Activated CD4-positive, alpha-beta T cell treated with anti-CD3 and anti-CD28 coated beads, Interleukin-2, amount 10 ng/mL, durations not matched to agents 7 days and 5 days (primary cell): Measurements from ENCODE around the gene RAD51D. TPM values are rescaled to one million over a fixed set of nuclear protein-coding genes. Genes with fewer than 3 reads are reported as not detected.

Experiments used
- CTCF ChIA-PET: fragments of 350-600 bp; sonication (Branson Sonifier 250); formaldehyde crosslinking; loops from one replicate; lab custom pipeline; 2021; ENCODE audit warnings: antibody characterized with exemption; lab: Charles Lee
- POLR2A ChIA-PET: fragments of 350-600 bp; sonication (Branson Sonifier 250); formaldehyde crosslinking; loops from one replicate; lab custom pipeline; 2021; ENCODE audit warnings: antibody characterized with exemption; lab: Charles Lee
- DNase-seq: peaks from one replicate; pipeline ENCODE4 v3.0.0-alpha.2; 2020
- H3K27ac Mint-ChIP-seq: one replicate; pipeline ENCODE4 v1.8.0; 2021; ENCODE audit warnings: mild to moderate bottlenecking, moderate library complexity, mixed read lengths
- H3K27me3 Mint-ChIP-seq: one replicate; pipeline ENCODE4 v1.8.0; 2021; ENCODE audit warnings: mixed read lengths
- H3K36me3 Mint-ChIP-seq: one replicate; pipeline ENCODE4 v1.8.0; 2021; ENCODE audit warnings: low read depth, mixed read lengths
- H3K4me1 Mint-ChIP-seq: one replicate; pipeline ENCODE4 v1.8.0; 2021; ENCODE audit warnings: mixed read lengths
- H3K4me3 Mint-ChIP-seq: one replicate; pipeline ENCODE4 v1.8.0; 2021; ENCODE audit warnings: mild to moderate bottlenecking, moderate library complexity, mixed read lengths
- H3K9me3 Mint-ChIP-seq: one replicate; pipeline ENCODE4 v1.8.0; 2021; ENCODE audit warnings: mixed read lengths
- total RNA-seq, 2 experiments: library from RNA; stranded (reverse); gene quantifications; one replicate each; pipeline ENCODE4 v1.2.3, GENCODE V29; 2021

Gene RAD51D
- total RNA-seq: 10 to 100 TPM; 26.7 to 41.6 TPM

GRCh38 chr17:35119370-35120165 lies at the start of gene RAD51D:
Gene RAD51D, minus strand, starts transcription at chr17:35119860. Its CDS starts 247 bp downstream, at chr17:35119613.
- no peaks in the 10 kb centered on the region for H3K27me3 Mint-ChIP-seq
- ChIA-PET POLR2A (interaction anchor here (0.6 to 0.7 kb wide), 2 partner anchors 107 to 294 kb away, joined by 3 to 4 read pairs; no protein-coding TSS in a partner anchor), CTCF (interaction anchor here (0.6 to 3.5 kb wide), 31 partner anchors 9 to 704 kb away, joined by 3 to 20 read pairs (median 4); partner anchors contain the start of gene LIG3)
- peak within 1 kb of the TSS; percentile 90 for H3K4me3 Mint-ChIP-seq
- peaks cover 27% of the 10 kb centered on the region for H3K36me3 Mint-ChIP-seq
- H3K27ac Mint-ChIP-seq: peak within 1 kb of the TSS; percentile 97
- no peaks in the 10 kb centered on the region for H3K9me3 Mint-ChIP-seq
- peak; percentile 81 for DNase-seq
- peaks cover 37% of the 10 kb centered on the region for H3K4me1 Mint-ChIP-seq

- no peak for DNase-seq
Measured at GRCh38 chr17:35167666-35168065, 48.0 kb upstream of the RAD51D start.

GRCh38 chr17:35167046-35167445 lies 47.4 kb upstream of the RAD51D start:
- DNase-seq: no peak
- Mint-ChIP-seq H3K27me3 (no peaks in the 10 kb centered on the region), H3K9me3 (no peaks in the 10 kb centered on the region), H3K4me3 (no peak overlapping the region), H3K27ac (no peak overlapping the region), H3K36me3 (no peaks in the 10 kb centered on the region), H3K4me1 (peaks cover 30% of the 10 kb centered on the region)
- POLR2A ChIA-PET: no interaction called here
- CTCF ChIA-PET: no interaction called here

More at GRCh38 chr17:35167666-35168065, 48.0 kb upstream of the RAD51D start:
- no peaks in the 10 kb centered on the region for H3K36me3 Mint-ChIP-seq
- no peak overlapping the region for H3K27ac Mint-ChIP-seq
- ChIA-PET POLR2A (no interaction called here), CTCF (interaction anchor here (1.1 to 1.4 kb wide), 2 partner anchors 24 to 597 kb away, joined by 3 to 5 read pairs; no protein-coding TSS in a partner anchor)
- no peaks in the 10 kb centered on the region for H3K9me3 Mint-ChIP-seq
- H3K4me1 Mint-ChIP-seq: peaks cover 31% of the 10 kb centered on the region
- H3K4me3 Mint-ChIP-seq: no peak overlapping the region
- no peaks in the 10 kb centered on the region for H3K27me3 Mint-ChIP-seq

GRCh38 chr17:35166526-35166925 lies 46.9 kb upstream of the RAD51D start:
- CTCF ChIA-PET: no interaction called here
- H3K27ac Mint-ChIP-seq: no peak overlapping the region
- peaks cover 30% of the 10 kb centered on the region for H3K4me1 Mint-ChIP-seq
- H3K4me3 Mint-ChIP-seq: no peak overlapping the region
- DNase-seq: no peak
- H3K27me3 Mint-ChIP-seq: no peaks in the 10 kb centered on the region
- H3K36me3 Mint-ChIP-seq: no peaks in the 10 kb centered on the region
- POLR2A ChIA-PET: no interaction called here
- H3K9me3 Mint-ChIP-seq: no peaks in the 10 kb centered on the region

GRCh38 chr17:35164716-35165115 lies 45.1 kb upstream of the RAD51D start:
- peaks cover 11% of the 10 kb centered on the region for H3K36me3 Mint-ChIP-seq
- peaks cover 41% of the 10 kb centered on the region for H3K4me1 Mint-ChIP-seq
- no peaks in the 10 kb centered on the region for H3K27me3 Mint-ChIP-seq
- H3K27ac Mint-ChIP-seq: peak overlapping the region; percentile 44
- no peak overlapping the region for H3K4me3 Mint-ChIP-seq
- peaks cover 9% of the 10 kb centered on the region for H3K9me3 Mint-ChIP-seq
- ChIA-PET CTCF (interaction anchor here (0.6 to 1.8 kb wide), 7 partner anchors 13 to 449 kb away, joined by 3 to 6 read pairs (median 3); partner anchors contain the start of gene PEX12), POLR2A (no interaction called here)
- DNase-seq: no peak

- Mint-ChIP-seq H3K4me1 (peaks cover 47% of the 10 kb centered on the region), H3K9me3 (peaks cover 9% of the 10 kb centered on the region), H3K27me3 (no peaks in the 10 kb centered on the region), H3K4me3 (no peak overlapping the region), H3K27ac (no peak overlapping the region), H3K36me3 (peaks cover 12% of the 10 kb centered on the region)
- ChIA-PET POLR2A (no interaction called here), CTCF (interaction anchor here (0.7 to 1.8 kb wide), 3 partner anchors 10 to 32 kb away, joined by 3 to 4 read pairs (median 3); no protein-coding TSS in a partner anchor)
- DNase-seq: no peak
Measured at GRCh38 chr17:35163886-35164285, 44.2 kb upstream of the RAD51D start.

- H3K4me1 Mint-ChIP-seq: peaks cover 50% of the 10 kb centered on the region
- H3K9me3 Mint-ChIP-seq: peaks cover 12% of the 10 kb centered on the region
- H3K36me3 Mint-ChIP-seq: peaks cover 12% of the 10 kb centered on the region
- H3K4me3 Mint-ChIP-seq: no peak overlapping the region
- H3K27me3 Mint-ChIP-seq: peaks cover 3% of the 10 kb centered on the region
- H3K27ac Mint-ChIP-seq: no peak overlapping the region
- DNase-seq: no peak
- ChIA-PET CTCF (interaction anchor here (1.1 to 1.5 kb wide), 2 partner anchors 11 to 15 kb away, joined by 3 read pairs; partner anchors contain the start of gene UNC45B), POLR2A (no interaction called here)
Measured at GRCh38 chr17:35162755-35163154, 43.1 kb upstream of the RAD51D start.

GRCh38 chr17:35161281-35161761 lies 41.7 kb upstream of the RAD51D start:
- ChIA-PET POLR2A (interaction anchor here (0.7 kb wide), 1 partner anchor 337 kb away, joined by 3 read pairs; no protein-coding TSS in a partner anchor), CTCF (interaction anchor here (0.7 to 1.4 kb wide), 2 partner anchors 72 to 391 kb away, joined by 3 read pairs; no protein-coding TSS in a partner anchor)
- peaks cover 3% of the 10 kb centered on the region for H3K27me3 Mint-ChIP-seq
- H3K4me1 Mint-ChIP-seq: peaks cover 49% of the 10 kb centered on the region
- H3K36me3 Mint-ChIP-seq: peaks cover 12% of the 10 kb centered on the region
- peak overlapping the region; percentile 5 for H3K4me3 Mint-ChIP-seq
- H3K27ac Mint-ChIP-seq: peak overlapping the region; percentile 82
- H3K9me3 Mint-ChIP-seq: peaks cover 12% of the 10 kb centered on the region
- DNase-seq: peak; percentile 35

GRCh38 chr17:35160354-35161201 lies 40.9 kb upstream of the RAD51D start:
- H3K36me3 Mint-ChIP-seq: peaks cover 12% of the 10 kb centered on the region
- H3K27me3 Mint-ChIP-seq: peaks cover 3% of the 10 kb centered on the region
- ChIA-PET CTCF (interaction anchor here (0.7 to 1.4 kb wide), 2 partner anchors 71 to 392 kb away, joined by 3 read pairs; no protein-coding TSS in a partner anchor), POLR2A (interaction anchor here (0.6 kb wide), 1 partner anchor 454 kb away, joined by 3 read pairs; no protein-coding TSS in a partner anchor)
- DNase-seq: peak; percentile 27
- H3K27ac Mint-ChIP-seq: peak overlapping the region; percentile 82
- no peak overlapping the region for H3K4me3 Mint-ChIP-seq
- H3K4me1 Mint-ChIP-seq: peaks cover 50% of the 10 kb centered on the region
- peaks cover 12% of the 10 kb centered on the region for H3K9me3 Mint-ChIP-seq

GRCh38 chr17:35159940-35160339 lies 40.3 kb upstream of the RAD51D start:
- CTCF ChIA-PET: no interaction called here
- H3K4me3 Mint-ChIP-seq: no peak overlapping the region
- no peak overlapping the region for H3K27ac Mint-ChIP-seq

GRCh38 chr17:35155246-35155645 lies 35.6 kb upstream of the RAD51D start:
- H3K27ac Mint-ChIP-seq: no peak overlapping the region
- peaks cover 16% of the 10 kb centered on the region for H3K4me1 Mint-ChIP-seq

More at GRCh38 chr17:35159940-35160339, 40.3 kb upstream of the RAD51D start:
- no peak for DNase-seq
- H3K4me1 Mint-ChIP-seq: peaks cover 44% of the 10 kb centered on the region
- H3K9me3 Mint-ChIP-seq: peaks cover 12% of the 10 kb centered on the region
- POLR2A ChIA-PET: no interaction called here
- peaks cover 3% of the 10 kb centered on the region for H3K27me3 Mint-ChIP-seq
- peaks cover 12% of the 10 kb centered on the region for H3K36me3 Mint-ChIP-seq

More at GRCh38 chr17:35155246-35155645, 35.6 kb upstream of the RAD51D start:
- Mint-ChIP-seq H3K4me3 (no peak overlapping the region), H3K9me3 (peaks cover 6% of the 10 kb centered on the region), H3K36me3 (peaks cover 5% of the 10 kb centered on the region), H3K27me3 (peaks cover 9% of the 10 kb centered on the region)
- DNase-seq: no peak
- ChIA-PET CTCF (interaction anchor here (1.6 kb wide), 1 partner anchor 8 kb away, joined by 4 read pairs; the partner anchor contains the start of gene UNC45B), POLR2A (no interaction called here)
